ENCODE data around the gene SEPTIN8.

DNA sequence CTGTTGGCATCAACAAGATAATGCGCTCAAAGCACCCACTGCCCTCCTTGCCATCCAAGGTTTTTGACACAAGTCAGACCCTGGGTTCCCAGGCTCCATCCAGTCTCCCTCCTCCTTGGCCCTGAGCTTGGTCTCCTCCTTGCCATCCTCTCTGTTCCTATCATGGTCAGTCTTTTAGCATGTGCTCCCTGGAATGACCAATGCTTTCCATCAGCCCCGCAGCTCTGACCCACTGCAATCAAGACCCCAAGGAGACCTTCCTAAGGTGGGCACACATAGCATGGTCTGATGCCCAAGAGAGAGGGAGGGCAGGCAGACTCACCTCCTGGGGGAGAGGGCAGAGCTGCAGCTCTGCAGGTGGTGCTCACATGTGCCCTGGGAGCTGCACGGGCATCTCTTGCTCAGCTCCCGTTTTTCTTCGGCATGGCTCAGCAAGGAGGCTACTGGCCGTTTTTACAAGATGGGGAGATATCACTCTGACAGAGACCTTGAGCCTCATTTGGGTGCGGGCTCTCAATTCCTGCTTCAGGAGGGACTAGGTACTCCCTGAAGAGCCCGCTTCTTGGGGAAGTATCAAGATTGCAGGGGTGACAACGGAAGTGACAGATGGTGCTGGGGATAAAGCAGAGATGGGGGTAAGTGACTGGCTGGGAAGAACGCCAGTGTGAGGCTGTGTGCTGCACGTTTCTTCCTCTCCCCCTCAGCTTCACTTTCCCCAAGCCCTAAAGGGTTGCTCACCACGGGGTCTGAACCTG, 3.3 kb downstream of the SEPTIN8 start:
- no peak for TF ChIP-seq SIN3A (IDR thresholded peaks at IDR 0.05; ENCODE audit: borderline replicate concordance, insufficient read depth, low read length)
- TF ChIP-seq REST (IDR thresholded peaks at IDR 0.05; ENCODE audit: insufficient read depth in 1 of 2, low read depth in 2 of 2, low read length in 2 of 2) = no peak
- TF ChIP-seq TAF1 (IDR thresholded peaks at IDR 0.05; ENCODE audit: borderline replicate concordance, insufficient read depth, low read length) = no peak
- TF ChIP-seq FOXP2 (optimal IDR thresholded peaks at IDR 0.05; ENCODE audit: borderline replicate concordance, extremely low read depth, extremely low read length, insufficient read depth) = no peak
- no peak for TF ChIP-seq POLR2AphosphoS5 (IDR thresholded peaks at IDR 0.05; ENCODE audit: low read depth, low read length)

All from PFSK-1 (cell line).